Measurements from ENCODE around the gene MND1. TPM values are rescaled to one million over a fixed set of nuclear protein-coding genes. Genes with fewer than 3 reads are reported as not detected.

The MND1 gene
- total and polyA plus RNA-seq, 8 donors = 0.25 to 0.70 (median 0.35) TPM; not detected in 3

DNA sequence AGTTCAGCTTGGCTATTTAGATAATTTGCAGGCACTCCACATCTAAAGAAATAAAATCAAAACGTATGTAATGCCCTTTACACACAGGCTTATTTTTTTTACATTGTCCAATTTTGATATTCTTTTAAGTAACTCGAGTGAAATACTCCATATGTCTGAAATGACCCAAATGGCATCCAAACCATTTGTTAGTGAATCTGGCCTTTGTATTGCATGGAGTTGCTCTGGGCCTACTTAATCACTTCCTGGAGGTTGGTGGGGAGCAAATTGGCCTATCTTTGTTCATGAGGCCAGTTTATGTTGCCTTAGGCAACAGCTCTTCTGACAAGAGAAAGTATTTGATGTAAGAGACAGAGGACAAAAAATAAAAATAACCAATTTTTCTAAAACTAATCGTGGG is 74.1 kb downstream of the MND1 start:
- Histone ChIP-seq H3K4me3 (no peak overlapping the region), H3K27ac (no peak overlapping the region), H3K36me3 (no peaks in the 10 kb centered on the region), H3K9me3 (no peaks in the 10 kb centered on the region), H3K4me1 (no peaks in the 10 kb centered on the region), H3K27me3 (no peaks in the 10 kb centered on the region)
- FAIRE-seq (no peak), DNase-seq (no peak), ATAC-seq (no peak)
- TF ChIP-seq CTCF (IDR thresholded peaks at IDR 0.05) = no peak
- intact Hi-C loops (cut with DNase I) = no loop called here
- 67% methylated on average over 3 of the region's 3 CpGs for WGBS, 2 donors

GRCh38 chr4:153419029-153419428 is 74.5 kb downstream of the MND1 start:
- Histone ChIP-seq H3K27ac (no peak overlapping the region), H3K4me1 (no peaks in the 10 kb centered on the region), H3K36me3 (no peaks in the 10 kb centered on the region), H3K27me3 (no peaks in the 10 kb centered on the region), H3K9me3 (no peaks in the 10 kb centered on the region), H3K4me3 (no peak overlapping the region)
- no peak for ATAC-seq
- intact Hi-C loops (cut with DNase I) = no loop called here
- FAIRE-seq = no peak
- 75 to 83% methylated on average over 5 of the region's 5 CpGs for WGBS, 2 donors
- DNase-seq = no peak
- TF ChIP-seq CTCF (IDR thresholded peaks at IDR 0.05) = no peak

- no peaks in the 10 kb centered on the region for H3K9me3 ChIP-seq
- no peak overlapping the region for H3K4me3 ChIP-seq
- H3K27me3 ChIP-seq = no peaks in the 10 kb centered on the region
- H3K27ac ChIP-seq = no peak overlapping the region
- no peaks in the 10 kb centered on the region for H3K4me1 ChIP-seq
- WGBS, 2 donors = 66 to 76% methylated on average over 9 of the region's 9 CpGs
- DNase-seq (no peak), FAIRE-seq (no peak), ATAC-seq (no peak)
- TF ChIP-seq CTCF (IDR thresholded peaks at IDR 0.05) = no peak
- no peaks in the 10 kb centered on the region for H3K36me3 ChIP-seq
- intact Hi-C loops (cut with DNase I) = no loop called here
These were observed 75.3 kb downstream of the MND1 start for GRCh38 chr4:153419673-153420278.

- FAIRE-seq (no peak), ATAC-seq (no peak), DNase-seq (no peak)
- Histone ChIP-seq H3K9me3 (no peaks in the 10 kb centered on the region), H3K27me3 (no peaks in the 10 kb centered on the region), H3K4me1 (no peaks in the 10 kb centered on the region), H3K36me3 (no peaks in the 10 kb centered on the region), H3K27ac (no peak overlapping the region), H3K4me3 (no peak overlapping the region)
- no peak for TF ChIP-seq CTCF (IDR thresholded peaks at IDR 0.05)
- intact Hi-C loops (cut with DNase I) = no loop called here
- 91 to 93% methylated on average over 2 of the region's 2 CpGs for WGBS, 2 donors
These were observed 75.9 kb downstream of the MND1 start for GRCh38 chr4:153420361-153420760.

GRCh38 chr4:153421941-153422340 is 77.5 kb downstream of the MND1 start:
- no peak for DNase-seq
- no peak for TF ChIP-seq CTCF (IDR thresholded peaks at IDR 0.05)
- no peak for ATAC-seq
- Histone ChIP-seq H3K27ac (no peak overlapping the region), H3K9me3 (no peaks in the 10 kb centered on the region), H3K4me1 (no peaks in the 10 kb centered on the region), H3K4me3 (no peak overlapping the region), H3K36me3 (no peaks in the 10 kb centered on the region), H3K27me3 (no peaks in the 10 kb centered on the region)
- FAIRE-seq = no peak
- WGBS, 2 donors = 95 to 96% methylated on average over 3 of the region's 3 CpGs
- intact Hi-C loops (cut with DNase I) = no loop called here

Data from pancreas (tissue), 10 donors.